MCF 10A (cell line): ENCODE measurements around the gene HELZ. TPM values are rescaled to one million over a fixed set of nuclear protein-coding genes. Genes with fewer than 3 reads are reported as not detected.

Experiments used
- BruUV-seq: library from RNA; stranded (reverse); fragments of 400-500 nt; replicated peaks from 2 replicates; lab custom pipeline; 2021; lab: Mats Ljungman, UMichigan
- CTCF ChIA-PET: fragments of 300-600 bp; sonication (Branson Sonifier 250); formaldehyde crosslinking; extraction: SDS; loops from one replicate; lab custom pipeline; 2021; ENCODE audit warnings: antibody characterized with exemption, inconsistent platforms; lab: Yijun Ruan, JAX
- POLR2A ChIA-PET: fragments of 300-600, 350-650 bp; sonication (Branson Sonifier 250); formaldehyde crosslinking; extraction: SDS; loops from one replicate; lab custom pipeline; 2020; ENCODE audit warnings: antibody characterized with exemption, inconsistent platforms; lab: Yijun Ruan, JAX
- DNase-seq: peaks from one replicate; pipeline ENCODE4 v3.0.0-alpha.2; 2018; ENCODE audit not compliant: unreplicated experiment
- H3K27ac Mint-ChIP-seq: one replicate; pipeline ENCODE4 v1.8.0; 2022; ENCODE audit warnings: mild to moderate bottlenecking, low read depth, mixed read lengths; ENCODE audit not compliant: unreplicated experiment
- H3K27me3 Mint-ChIP-seq: one replicate; pipeline ENCODE4 v1.8.0; 2022; ENCODE audit warnings: mixed read lengths; ENCODE audit not compliant: insufficient read depth, unreplicated experiment
- H3K36me3 Mint-ChIP-seq: one replicate; pipeline ENCODE4 v1.8.0; 2022; ENCODE audit warnings: mild to moderate bottlenecking, moderate library complexity, mixed read lengths; ENCODE audit not compliant: insufficient read depth, unreplicated experiment
- H3K4me1 Mint-ChIP-seq: one replicate; pipeline ENCODE4 v1.8.0; 2022; ENCODE audit warnings: mixed read lengths; ENCODE audit not compliant: insufficient read depth, unreplicated experiment
- H3K4me3 Mint-ChIP-seq: one replicate; pipeline ENCODE4 v1.8.0; 2022; ENCODE audit warnings: mild to moderate bottlenecking, moderate library complexity, mixed read lengths; ENCODE audit not compliant: unreplicated experiment
- H3K9me3 Mint-ChIP-seq: one replicate; pipeline ENCODE4 v1.8.0; 2022; ENCODE audit warnings: mixed read lengths; ENCODE audit not compliant: unreplicated experiment
- CTCF ChIP-seq: fragments of 200-600 bp; IDR thresholded peaks from one replicate; pipeline ENCODE4 v1.8.0; 2022; ENCODE audit warnings: antibody characterized with exemption, mild to moderate bottlenecking; ENCODE audit not compliant: unreplicated experiment
- intact Hi-C: fragments of 100-400 bp; cut with micrococcal nuclease; formaldehyde crosslinking; loops from 2 replicates; pipeline ENCODE4 v1.14.1; 2022
- total RNA-seq: library from RNA; stranded (reverse); gene quantifications from 2 replicates; pipeline ENCODE4 v1.2.3, GENCODE V29; 2022

The HELZ gene
- total RNA-seq, 1 experiment from 2014 or later: 71.7 TPM

DNA sequence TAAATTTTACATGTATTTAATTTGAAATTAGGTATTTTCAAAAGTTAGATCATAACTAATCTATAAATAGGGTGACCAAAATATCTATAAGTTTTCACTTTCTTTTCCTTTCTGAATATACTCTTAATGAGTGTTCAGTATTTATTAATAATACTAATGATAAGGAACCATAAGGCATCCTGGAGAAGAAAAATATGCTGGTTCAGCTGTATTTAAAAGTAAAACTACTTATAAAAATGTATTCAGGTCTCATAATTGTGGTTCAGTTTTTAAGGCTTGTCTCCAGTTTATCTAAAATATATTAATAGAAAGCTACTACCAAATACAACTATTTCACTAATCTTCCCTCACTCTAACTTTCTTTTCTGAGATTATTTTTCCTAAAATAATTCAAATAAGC lies 67.3 kb downstream of the HELZ start:
- no peaks in the 10 kb centered on the region for H3K4me1 Mint-ChIP-seq
- no peak overlapping the region for H3K27ac Mint-ChIP-seq
- DNase-seq: no peak
- no TSS peak for BruUV-seq
- intact Hi-C loops: no loop called here
- TF ChIP-seq CTCF: no peak
- peaks cover 57% of the 10 kb centered on the region for H3K36me3 Mint-ChIP-seq
- ChIA-PET CTCF (no interaction called here), POLR2A (interaction anchor here (0.5 to 1.0 kb wide), 5 partner anchors 10 to 178 kb away, joined by 3 to 5 read pairs (median 3); no protein-coding TSS in a partner anchor)
- no peaks in the 10 kb centered on the region for H3K27me3 Mint-ChIP-seq
- H3K9me3 Mint-ChIP-seq: no peaks in the 10 kb centered on the region
- H3K4me3 Mint-ChIP-seq: no peak overlapping the region

DNA sequence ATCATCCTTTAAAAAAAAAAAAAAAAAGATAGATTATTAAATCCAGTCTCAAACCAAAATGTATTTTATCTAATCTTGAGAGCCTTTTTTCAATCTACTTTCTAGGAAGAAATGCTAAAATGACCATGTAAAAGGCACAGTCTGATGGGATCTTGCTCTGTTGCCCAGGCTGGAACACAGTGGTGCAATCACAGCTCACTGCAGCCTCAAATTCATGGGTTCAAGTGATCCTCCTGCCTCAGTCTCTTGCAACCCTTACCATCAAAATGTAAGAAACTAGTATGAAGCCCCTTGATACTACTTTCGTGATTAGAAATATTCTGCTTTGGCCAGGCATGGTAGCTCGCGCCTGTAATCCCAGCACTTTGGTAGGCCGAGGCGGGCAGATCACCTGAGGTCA lies 70.8 kb downstream of the HELZ start:
- no TSS peak for BruUV-seq
- intact Hi-C loops: no loop called here
- H3K27me3 Mint-ChIP-seq: no peaks in the 10 kb centered on the region
- POLR2A ChIA-PET: no interaction called here
- no peak for TF ChIP-seq CTCF
- no peak for DNase-seq
- H3K9me3 Mint-ChIP-seq: no peaks in the 10 kb centered on the region
- CTCF ChIA-PET: interaction anchor here (0.7 kb wide), 1 partner anchor 9 kb away, joined by 3 read pairs; no protein-coding TSS in a partner anchor
- peaks cover 60% of the 10 kb centered on the region for H3K36me3 Mint-ChIP-seq
- H3K4me3 Mint-ChIP-seq: no peak overlapping the region
- H3K27ac Mint-ChIP-seq: no peak overlapping the region
- H3K4me1 Mint-ChIP-seq: no peaks in the 10 kb centered on the region

DNA sequence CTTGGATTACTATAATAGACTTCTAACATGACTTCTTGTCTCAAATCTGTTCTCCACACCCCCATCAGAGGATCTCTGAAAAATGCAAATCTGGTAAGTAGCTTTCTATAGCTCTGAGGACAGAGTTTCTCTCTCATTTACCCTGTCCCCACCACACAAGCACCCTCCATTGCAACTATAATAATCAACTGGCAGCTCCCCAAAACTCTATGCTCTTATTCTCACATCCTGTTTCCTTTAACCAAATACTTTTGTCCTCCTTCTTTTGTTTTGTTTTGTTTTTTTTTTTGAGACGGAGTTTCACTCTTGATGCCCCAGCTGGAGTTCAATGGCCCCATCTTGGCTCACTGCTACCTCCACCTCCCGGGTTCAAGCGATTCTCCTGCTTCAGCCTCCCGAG lies 73.4 kb downstream of the HELZ start:
- intact Hi-C loops: no loop called here
- Mint-ChIP-seq H3K4me3 (no peak overlapping the region), H3K27ac (no peak overlapping the region), H3K27me3 (no peaks in the 10 kb centered on the region), H3K36me3 (peaks cover 62% of the 10 kb centered on the region), H3K4me1 (no peaks in the 10 kb centered on the region), H3K9me3 (no peaks in the 10 kb centered on the region)
- ChIA-PET POLR2A (no interaction called here), CTCF (no interaction called here)
- no peak for DNase-seq
- no TSS peak for BruUV-seq
- no peak for TF ChIP-seq CTCF

DNA sequence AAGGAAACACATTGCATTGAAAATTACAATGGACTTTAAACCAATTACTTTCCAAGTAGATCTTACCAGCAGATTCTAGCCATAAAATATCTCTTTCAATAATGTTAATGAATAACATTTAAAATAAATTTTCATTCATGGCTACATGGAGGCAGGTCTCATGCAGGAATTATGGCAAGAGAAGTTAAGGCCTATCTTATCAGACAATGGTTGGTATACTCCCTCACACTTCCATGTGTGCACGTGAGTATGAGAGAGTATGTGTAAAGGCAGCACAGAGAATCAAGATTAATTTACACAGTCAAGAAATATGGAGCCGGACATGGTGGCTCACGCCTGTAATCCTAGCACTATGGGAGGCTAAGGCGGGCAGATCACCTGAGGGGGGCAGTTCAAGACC lies 76.5 kb downstream of the HELZ start:
- ChIA-PET POLR2A (interaction anchor here (1.2 to 1.6 kb wide), 2 partner anchors 11 to 17 kb away, joined by 3 to 4 read pairs; no protein-coding TSS in a partner anchor), CTCF (interaction anchor here (0.6 kb wide), 1 partner anchor 39 kb away, joined by 3 read pairs; no protein-coding TSS in a partner anchor)
- Mint-ChIP-seq H3K27ac (no peak overlapping the region), H3K36me3 (peaks cover 65% of the 10 kb centered on the region), H3K4me1 (peaks cover 14% of the 10 kb centered on the region), H3K27me3 (no peaks in the 10 kb centered on the region), H3K9me3 (no peaks in the 10 kb centered on the region), H3K4me3 (no peak overlapping the region)
- intact Hi-C loops: no loop called here
- no peak for TF ChIP-seq CTCF
- no peak for DNase-seq
- no TSS peak for BruUV-seq
